Endothelial cell of umbilical vein (primary cell): ENCODE measurements around the gene RNPEPL1. TPM values are rescaled to one million over a fixed set of nuclear protein-coding genes. Genes with fewer than 3 reads are reported as not detected.

ENCODE experiments used
- BruUV-seq: library from RNA; stranded (reverse); fragments of 400-500 nt; replicated peaks from 2 replicates; lab custom pipeline; 2021; lab: Mats Ljungman, UMichigan
- CTCF ChIA-PET: fragments of 300-600, 350-600 bp; sonication (Branson Sonifier 250); formaldehyde crosslinking; loops from one replicate; lab custom pipeline; 2021; ENCODE audit warnings: antibody characterized with exemption, inconsistent platforms; lab: Charles Lee
- POLR2A ChIA-PET: fragments of 300-600, 350-600 bp; sonication (Branson Sonifier 250); formaldehyde crosslinking; loops from one replicate; lab custom pipeline; 2021; ENCODE audit warnings: antibody characterized with exemption, inconsistent platforms; lab: Charles Lee
- DNase-seq: peaks from one replicate; pipeline ENCODE4 v3.0.0-alpha.2; 2011; ENCODE audit warnings: low read depth, low spot score
- FAIRE-seq: peaks from 2 replicates; lab custom pipeline; 2011; peaks lifted over from hg19 to GRCh38; lab: Jason Lieb, UNC
- H2AFZ ChIP-seq: 2 replicates; pipeline ENCODE4 v1.6.0; 2012; ENCODE audit warnings: low read depth, low read length, control low read depth, inconsistent platforms
- H3K27ac ChIP-seq: 2 replicates; pipeline ENCODE4 v1.5.1; 2011; ENCODE audit warnings: low read depth, mild to moderate bottlenecking, control low read depth, low read length, moderate library complexity; ENCODE audit not compliant: insufficient read depth
- H3K27me3 ChIP-seq, 2 experiments: 2 replicates each; pipeline versions ENCODE4 v1.6.0 to v1.6.1; 2011; ENCODE audit warnings: low read length in 2 of 2, mixed read lengths in 1 of 2; ENCODE audit not compliant: control insufficient read depth in 2 of 2, insufficient read depth in 2 of 2
- H3K36me3 ChIP-seq, 2 experiments: 2 replicates in 1 of 2; 3 replicates in 1 of 2; pipeline ENCODE4 v1.5.1; 2011; ENCODE audit warnings: low read length in 2 of 2, mild to moderate bottlenecking in 1 of 2, moderate library complexity in 1 of 2; ENCODE audit not compliant: control insufficient read depth in 2 of 2, insufficient read depth in 2 of 2; ENCODE audit errors: extremely low read depth in 1 of 2
- H3K4me1 ChIP-seq: 3 replicates; pipeline ENCODE4 v1.5.1; 2011; ENCODE audit warnings: mild to moderate bottlenecking, low read length; ENCODE audit not compliant: control insufficient read depth, insufficient read depth; ENCODE audit errors: extremely low read depth
- H3K4me2 ChIP-seq: 2 replicates; pipeline ENCODE4 v1.6.1; 2011; ENCODE audit warnings: low read length, control low read depth, mixed read lengths; ENCODE audit not compliant: insufficient read depth
- H3K4me3 ChIP-seq, 3 experiments: fragments of 200-600 bp in 1 of 3; sonication (generic), shearing (Covaris generic) in 1 of 3; replicated peaks in 1 of 3; 2 replicates each; pipeline ENCODE4 v1.5.1; 2011 to 2016; ENCODE audit warnings: control low read depth in 3 of 3, low read length in 3 of 3, mild to moderate bottlenecking in 2 of 3, inconsistent platforms in 1 of 3, low read depth in 1 of 3, moderate library complexity in 1 of 3; ENCODE audit not compliant: insufficient read depth in 1 of 3
- H3K79me2 ChIP-seq: 2 replicates; pipeline ENCODE4 v1.6.0; 2012; ENCODE audit warnings: low read length, inconsistent platforms; ENCODE audit not compliant: control insufficient read depth, insufficient read depth
- H3K9ac ChIP-seq: replicated peaks from 2 replicates; pipeline ENCODE3; 2011; ENCODE audit warnings: low read length, control low read depth; ENCODE audit not compliant: insufficient read depth; ENCODE audit errors: extremely low read depth
- H3K9me1 ChIP-seq: replicated peaks from 3 replicates; pipeline ENCODE4 v1.6.0; 2011; ENCODE audit warnings: mild to moderate bottlenecking, low read length; ENCODE audit not compliant: control insufficient read depth, insufficient read depth; ENCODE audit errors: extremely low read depth
- H3K9me3 ChIP-seq: replicated peaks from 2 replicates; pipeline ENCODE4 v1.5.1; 2012; ENCODE audit warnings: low read length, inconsistent platforms; ENCODE audit not compliant: control insufficient read depth, insufficient read depth
- H4K20me1 ChIP-seq: replicated peaks from 2 replicates; pipeline ENCODE3; 2011; ENCODE audit warnings: mild to moderate bottlenecking, low read length; ENCODE audit not compliant: control insufficient read depth, insufficient read depth; ENCODE audit errors: extremely low read depth
- EZH2 ChIP-seq: IDR thresholded peaks from 2 replicates; pipeline ENCODE4 v1.6.1; 2012; ENCODE audit warnings: borderline replicate concordance, low read depth, mild to moderate bottlenecking, moderate library complexity, low read length, inconsistent platforms; ENCODE audit not compliant: severe bottlenecking
- FOS ChIP-seq: IDR thresholded peaks from 2 replicates; pipeline ENCODE4 v1.6.1; 2011; ENCODE audit warnings: mild to moderate bottlenecking, low read length, moderate library complexity, borderline replicate concordance; ENCODE audit not compliant: insufficient read depth
- GATA2 ChIP-seq: IDR thresholded peaks from 2 replicates; pipeline ENCODE4 v1.7.0; 2011; ENCODE audit warnings: low read depth, mild to moderate bottlenecking, moderate library complexity, mixed read lengths, low read length; ENCODE audit not compliant: insufficient read length, insufficient read depth
- JUN ChIP-seq: IDR thresholded peaks from 2 replicates; pipeline ENCODE4 v1.6.1; 2011; ENCODE audit warnings: borderline replicate concordance, low read depth; ENCODE audit not compliant: insufficient read length, insufficient read depth
- MYC ChIP-seq: IDR thresholded peaks from one replicate; pipeline ENCODE4 v1.6.1; 2011; ENCODE audit warnings: mild to moderate bottlenecking, low read depth, low read length
- POLR2A ChIP-seq: IDR thresholded peaks from 2 replicates; pipeline ENCODE4 v1.6.1; 2012; ENCODE audit warnings: low read depth, mild to moderate bottlenecking, control low read depth, low read length
- POLR2AphosphoS5 ChIP-seq: IDR thresholded peaks from 2 replicates; pipeline ENCODE4 v1.6.1; 2012; ENCODE audit warnings: low read depth, mild to moderate bottlenecking, control low read depth, low read length, moderate library complexity; ENCODE audit not compliant: insufficient read depth
- dilution Hi-C: fragments of 300-500 bp; cut with MboI; formaldehyde crosslinking; loops from one replicate; pipeline ENCODE4 v1.15.0; 2019; ENCODE audit warnings: low sequenced_read_pairs; ENCODE audit not compliant: extremely low pct_ligation_motif_present
- intact Hi-C: fragments of 100-400 bp; cut with micrococcal nuclease; formaldehyde crosslinking; loops from one replicate; pipeline ENCODE4 v1.10.0; 2022
- polyA plus RNA-seq, 4 experiments: library from polyadenylated mRNA; depleted of rRNA in 3 of 4; stranded (reverse) in 3 of 4; unstranded in 1 of 4; fragments of >200 nt; gene quantifications; 2 replicates each; pipeline versions ENCODE4 v1.2.1 to v1.2.3, GENCODE V29; 2011 to 2012; ENCODE audit warnings: missing spikeins in 1 of 4
- total RNA-seq: library from RNA; stranded (reverse); gene quantifications from 2 replicates; pipeline ENCODE4 v1.2.3, GENCODE V29; 2021
- TF ChIP-seq, protein P1 (sequence below): IDR thresholded peaks from 2 replicates; pipeline ENCODE4 v1.6.1; 2011; ENCODE audit not compliant: insufficient read depth, insufficient read length
- TF ChIP-seq, protein P2 (sequence below), 2 donors: IDR thresholded peaks; 1 replicate in 1 of 2; 2 replicates in 1 of 2; pipeline ENCODE4 v1.5.1; 2011; ENCODE audit warnings: low read length in 2 of 2, mild to moderate bottlenecking in 2 of 2, moderate library complexity in 2 of 2, control low read depth in 1 of 2, inconsistent platforms in 1 of 2, low read depth in 1 of 2; ENCODE audit not compliant: insufficient read depth in 1 of 2; ENCODE audit errors: extremely low read depth in 1 of 2

RNPEPL1 gene
- total and polyA plus RNA-seq, 2 donors (not counting 3 experiments of a cell fraction or from before 2014, with no cell fraction given): 35.8 to 67.1 TPM

DNA sequence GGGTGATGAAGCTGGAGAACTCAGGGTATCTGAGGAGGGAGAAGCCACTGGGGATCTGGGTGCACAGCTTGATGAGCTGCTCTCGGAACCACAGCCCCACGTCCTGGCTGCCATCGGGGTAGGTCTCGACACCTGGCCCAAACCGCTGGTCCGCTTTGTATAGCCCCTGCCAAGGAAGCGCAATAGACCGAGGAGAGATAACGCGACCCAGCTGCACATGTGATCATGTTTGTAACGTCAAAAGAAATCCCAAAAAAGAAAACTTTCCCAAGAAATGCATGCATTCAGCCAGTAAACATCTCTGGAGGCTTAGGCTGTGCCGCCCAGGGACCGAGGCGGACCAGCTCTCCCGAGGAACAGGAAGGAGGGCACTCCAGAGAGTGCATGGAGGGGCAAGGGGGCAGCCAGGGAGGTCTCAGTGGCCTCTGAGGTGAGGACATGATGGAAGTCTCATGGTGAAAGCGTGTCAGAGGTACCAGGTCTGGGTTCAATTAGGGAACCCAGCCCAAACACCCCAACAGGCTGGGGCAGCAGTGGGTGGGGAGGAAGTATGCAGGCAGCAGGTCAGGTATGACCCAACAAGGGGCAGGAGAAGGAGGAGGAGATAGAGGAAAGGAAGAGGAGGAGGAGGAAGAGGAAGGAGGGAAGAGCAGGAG is 38.8 kb upstream of the RNPEPL1 start:
- Histone ChIP-seq H3K9ac (no peak overlapping the region), H3K4me3 (no peak overlapping the region), H2AFZ (no peak overlapping the region), H3K9me3 (peaks cover 5% of the 10 kb centered on the region), H3K27ac (no peak overlapping the region), H3K4me1 (no peaks in the 10 kb centered on the region), H3K27me3 (no peaks in the 10 kb centered on the region), H3K79me2 (no peaks in the 10 kb centered on the region), H4K20me1 (no peaks in the 10 kb centered on the region), H3K36me3 (peaks cover 0 to 2% of the 10 kb centered on the region in 2 experiments), H3K4me2 (no peak overlapping the region), H3K9me1 (no peaks in the 10 kb centered on the region)
- TF ChIP-seq, protein P1, sequence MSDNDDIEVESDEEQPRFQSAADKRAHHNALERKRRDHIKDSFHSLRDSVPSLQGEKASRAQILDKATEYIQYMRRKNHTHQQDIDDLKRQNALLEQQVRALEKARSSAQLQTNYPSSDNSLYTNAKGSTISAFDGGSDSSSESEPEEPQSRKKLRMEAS: no peak
- no peak for TF ChIP-seq EZH2
- no peak for TF ChIP-seq POLR2A
- no peak for TF ChIP-seq GATA2
- TF ChIP-seq MYC: no peak
- TF ChIP-seq FOS: no peak
- TF ChIP-seq POLR2AphosphoS5: no peak
- CTCF ChIA-PET: no interaction called here
- POLR2A ChIA-PET: no interaction called here
- FAIRE-seq (no peak), DNase-seq (no peak)
- intact Hi-C loops: no loop called here
- dilution Hi-C loops: no loop called here
- no TSS peak for BruUV-seq

DNA sequence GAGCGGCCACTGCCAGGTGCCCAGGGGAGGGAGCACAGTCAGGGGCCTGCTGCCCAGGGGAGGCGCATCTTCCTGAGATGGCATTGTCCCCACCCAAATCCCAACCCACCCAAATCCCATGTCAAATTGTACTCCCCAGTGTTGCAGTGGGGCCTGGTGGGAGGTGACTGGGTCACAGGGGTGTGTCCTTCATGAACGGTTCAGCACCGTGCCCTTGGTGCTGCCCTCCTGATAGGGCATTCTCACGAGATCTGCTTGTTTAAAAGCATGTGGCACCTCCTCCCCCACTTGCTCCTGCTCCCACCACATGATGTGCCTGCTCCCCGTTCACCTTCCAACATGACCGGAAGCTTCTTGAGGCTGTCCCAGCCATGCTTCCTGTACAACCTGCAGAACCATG is 38.1 kb upstream of the RNPEPL1 start:
- POLR2A ChIA-PET: no interaction called here
- Histone ChIP-seq H3K36me3 (peaks cover 0 to 2% of the 10 kb centered on the region in 2 experiments), H4K20me1 (no peaks in the 10 kb centered on the region), H3K79me2 (no peaks in the 10 kb centered on the region), H3K4me1 (no peaks in the 10 kb centered on the region), H3K9me3 (peaks cover under 1% of the 10 kb centered on the region), H2AFZ (no peak overlapping the region), H3K27ac (no peak overlapping the region), H3K27me3 (no peaks in the 10 kb centered on the region), H3K4me3 (no peak overlapping the region), H3K9ac (no peak overlapping the region), H3K9me1 (no peaks in the 10 kb centered on the region), H3K4me2 (no peak overlapping the region)
- CTCF ChIA-PET: no interaction called here
- TF ChIP-seq, protein P1: no peak
- TF ChIP-seq, protein P2, sequence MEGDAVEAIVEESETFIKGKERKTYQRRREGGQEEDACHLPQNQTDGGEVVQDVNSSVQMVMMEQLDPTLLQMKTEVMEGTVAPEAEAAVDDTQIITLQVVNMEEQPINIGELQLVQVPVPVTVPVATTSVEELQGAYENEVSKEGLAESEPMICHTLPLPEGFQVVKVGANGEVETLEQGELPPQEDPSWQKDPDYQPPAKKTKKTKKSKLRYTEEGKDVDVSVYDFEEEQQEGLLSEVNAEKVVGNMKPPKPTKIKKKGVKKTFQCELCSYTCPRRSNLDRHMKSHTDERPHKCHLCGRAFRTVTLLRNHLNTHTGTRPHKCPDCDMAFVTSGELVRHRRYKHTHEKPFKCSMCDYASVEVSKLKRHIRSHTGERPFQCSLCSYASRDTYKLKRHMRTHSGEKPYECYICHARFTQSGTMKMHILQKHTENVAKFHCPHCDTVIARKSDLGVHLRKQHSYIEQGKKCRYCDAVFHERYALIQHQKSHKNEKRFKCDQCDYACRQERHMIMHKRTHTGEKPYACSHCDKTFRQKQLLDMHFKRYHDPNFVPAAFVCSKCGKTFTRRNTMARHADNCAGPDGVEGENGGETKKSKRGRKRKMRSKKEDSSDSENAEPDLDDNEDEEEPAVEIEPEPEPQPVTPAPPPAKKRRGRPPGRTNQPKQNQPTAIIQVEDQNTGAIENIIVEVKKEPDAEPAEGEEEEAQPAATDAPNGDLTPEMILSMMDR (IDR thresholded peaks at IDR 0.05; ENCODE audit: extremely low read depth in 1 of 2, insufficient read depth in 1 of 2, low read depth in 1 of 2, low read length in 2 of 2): no peak
- no peak for TF ChIP-seq POLR2AphosphoS5
- TF ChIP-seq POLR2A: no peak
- TF ChIP-seq FOS: no peak
- no peak for TF ChIP-seq GATA2
- TF ChIP-seq JUN: no peak
- TF ChIP-seq EZH2: no peak
- TF ChIP-seq MYC: no peak
- intact Hi-C loops: no loop called here
- no peak for DNase-seq
- no TSS peak for BruUV-seq
- dilution Hi-C loops: no loop called here
- no peak for FAIRE-seq
